Loucy (cell line): ENCODE measurements around the gene DNAH14.

ENCODE experiments used
- CTCF ChIP-seq: fragments of 200-600 bp; sonication (generic); conservative IDR thresholded peaks from 2 replicates; pipeline ENCODE4 v1.5.1; 2014; ENCODE audit warnings: mild to moderate bottlenecking, antibody characterized with exemption, low read length
- EZH2phosphoT487 ChIP-seq: fragments of 200-600 bp; IDR thresholded peaks from 2 replicates; pipeline ENCODE4 v1.6.1; 2018; ENCODE audit warnings: antibody characterized with exemption, mild to moderate bottlenecking, moderate library complexity, borderline replicate concordance

DNA sequence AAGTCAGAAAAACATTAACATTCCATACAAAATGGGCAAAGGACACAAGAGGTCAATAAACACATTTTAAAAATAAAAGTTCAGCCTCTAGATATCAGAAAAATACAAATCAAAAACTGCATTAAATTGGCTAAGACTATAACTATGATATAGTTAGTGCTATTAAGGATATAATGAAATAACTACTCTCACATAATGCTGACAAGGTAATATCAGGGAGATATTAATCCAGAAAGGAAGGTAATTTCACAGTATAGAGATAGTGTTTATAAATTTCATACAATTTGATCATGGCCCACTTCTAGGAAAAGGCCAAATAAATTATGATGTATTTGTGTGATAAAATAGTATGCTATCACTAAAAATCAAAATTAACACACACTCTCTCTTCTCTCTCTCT, 436.5 kb downstream of the DNAH14 start:
- TF ChIP-seq CTCF (no peak), EZH2phosphoT487 (no peak)
